HG02943 (cell line): ENCODE results near the gene C1orf115.
"Not testable (repeated sequence)": the region's sequence is repeated elsewhere in the genome, so short reads cannot be mapped to it uniquely, and the experiment has no call there.

Source experiments
- ATAC-seq: cut with Tn5 transposase; IDR thresholded peaks from one replicate; pipeline ENCODE4 v1.9.1; 2021; ENCODE audit warnings: mild to moderate bottlenecking, low read depth, moderate library complexity; ENCODE audit not compliant: unreplicated experiment

C1orf115 gene, protein sequence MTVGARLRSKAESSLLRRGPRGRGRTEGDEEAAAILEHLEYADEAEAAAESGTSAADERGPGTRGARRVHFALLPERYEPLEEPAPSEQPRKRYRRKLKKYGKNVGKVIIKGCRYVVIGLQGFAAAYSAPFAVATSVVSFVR

DNA sequence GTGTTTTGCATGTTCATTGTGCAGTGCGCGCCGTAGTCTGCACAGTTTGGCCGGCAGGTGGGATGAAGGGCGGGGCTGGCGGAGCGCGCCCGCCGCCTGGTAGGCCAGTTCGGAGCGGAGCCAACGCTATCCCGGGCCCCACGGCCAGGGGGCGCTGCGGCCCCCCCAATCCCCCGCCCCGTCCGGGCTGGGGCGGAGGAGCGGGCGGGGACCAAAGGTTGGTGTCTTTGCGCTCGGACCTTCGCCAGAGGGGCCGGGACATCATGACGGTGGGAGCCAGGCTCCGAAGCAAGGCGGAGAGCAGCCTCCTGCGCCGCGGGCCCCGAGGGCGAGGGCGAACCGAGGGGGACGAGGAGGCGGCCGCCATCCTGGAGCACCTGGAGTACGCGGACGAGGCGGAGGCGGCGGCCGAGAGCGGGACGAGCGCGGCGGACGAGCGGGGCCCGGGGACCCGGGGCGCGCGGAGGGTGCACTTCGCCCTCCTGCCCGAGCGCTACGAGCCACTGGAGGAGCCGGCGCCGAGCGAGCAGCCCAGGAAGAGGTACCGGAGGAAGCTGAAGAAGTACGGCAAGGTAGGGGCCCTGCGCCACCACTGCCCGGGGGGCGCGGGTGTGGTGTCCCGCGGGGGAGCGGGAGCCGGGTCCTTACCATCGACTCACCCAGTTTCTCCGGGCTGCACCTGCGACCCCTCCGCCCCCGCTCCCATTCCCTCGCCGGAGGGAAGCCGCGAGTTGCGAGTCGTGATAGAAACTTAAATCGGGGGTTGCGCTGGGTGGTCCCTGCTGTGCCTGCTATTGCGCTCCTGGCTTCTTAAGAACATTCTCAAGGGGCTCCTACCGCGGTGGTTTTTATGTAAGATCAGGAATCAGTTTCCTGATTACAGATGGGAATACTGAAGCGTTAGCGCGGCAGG is at the start of gene C1orf115:
C1orf115 (plus strand) TSS at position 224 of the 913 bp plus-strand sequence; CDS start at position 264, 40 bp downstream.
- ATAC-seq: peak; percentile 94

DNA sequence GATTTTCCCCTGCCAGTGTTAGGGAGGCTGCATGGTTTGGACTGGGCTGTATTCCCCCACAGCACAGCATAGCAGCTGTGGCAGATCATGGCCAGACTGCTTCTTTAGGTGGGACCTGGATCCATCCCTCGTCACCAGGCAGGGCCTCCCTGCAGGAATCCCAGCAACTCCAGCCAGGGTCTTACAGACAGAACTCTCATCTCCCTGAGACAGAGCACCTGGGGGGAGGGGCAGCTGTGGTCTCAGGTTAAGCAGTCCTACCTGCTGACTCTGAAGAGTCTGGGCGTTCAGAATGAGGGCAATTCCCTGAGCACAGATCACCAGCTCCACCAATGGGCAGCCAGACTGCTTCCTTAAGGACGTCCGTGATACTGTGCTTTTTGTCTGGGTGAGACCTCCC is 47.9 kb upstream of the C1orf115 start:
- no peak for ATAC-seq

DNA sequence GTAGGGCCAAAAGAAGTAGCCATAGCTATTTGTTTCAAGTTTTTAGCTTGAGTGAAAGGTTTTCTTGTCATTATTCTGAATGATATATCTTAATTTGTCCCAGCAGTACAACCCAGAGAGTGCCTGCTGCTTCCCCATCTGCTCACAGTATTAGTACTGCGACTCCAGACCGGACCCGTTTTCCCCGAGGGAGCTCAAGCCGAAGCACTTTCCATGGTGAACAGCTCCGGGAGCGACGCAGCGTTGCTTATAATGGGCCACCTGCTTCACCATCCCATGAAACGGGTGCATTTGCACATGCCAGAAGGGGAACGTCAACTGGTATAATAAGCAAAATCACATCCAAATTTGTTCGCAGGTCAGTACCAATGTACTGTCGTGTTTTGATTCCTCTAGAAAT is 37.2 kb upstream of the C1orf115 start:
- ATAC-seq: no peak

DNA sequence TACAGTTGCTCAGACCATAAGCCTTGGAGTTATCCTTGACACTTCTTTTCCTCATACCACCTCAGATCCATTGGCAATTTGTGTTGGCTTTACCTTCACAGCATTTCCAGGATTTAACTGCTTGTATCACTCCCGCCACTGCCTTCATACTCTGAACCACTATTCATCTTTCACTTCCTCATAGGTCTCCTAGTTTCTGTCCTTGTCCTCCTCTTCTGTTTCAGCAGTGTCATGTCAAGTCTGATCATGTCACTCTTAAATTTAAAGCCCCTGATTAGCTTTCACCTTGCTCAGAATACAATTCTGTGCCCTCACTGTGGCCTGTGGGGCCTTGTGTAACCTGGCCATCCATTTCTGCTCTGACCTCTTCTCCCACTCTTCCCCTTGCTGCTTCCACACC is 34.7 kb upstream of the C1orf115 start:
- ATAC-seq: peak; percentile 60

DNA sequence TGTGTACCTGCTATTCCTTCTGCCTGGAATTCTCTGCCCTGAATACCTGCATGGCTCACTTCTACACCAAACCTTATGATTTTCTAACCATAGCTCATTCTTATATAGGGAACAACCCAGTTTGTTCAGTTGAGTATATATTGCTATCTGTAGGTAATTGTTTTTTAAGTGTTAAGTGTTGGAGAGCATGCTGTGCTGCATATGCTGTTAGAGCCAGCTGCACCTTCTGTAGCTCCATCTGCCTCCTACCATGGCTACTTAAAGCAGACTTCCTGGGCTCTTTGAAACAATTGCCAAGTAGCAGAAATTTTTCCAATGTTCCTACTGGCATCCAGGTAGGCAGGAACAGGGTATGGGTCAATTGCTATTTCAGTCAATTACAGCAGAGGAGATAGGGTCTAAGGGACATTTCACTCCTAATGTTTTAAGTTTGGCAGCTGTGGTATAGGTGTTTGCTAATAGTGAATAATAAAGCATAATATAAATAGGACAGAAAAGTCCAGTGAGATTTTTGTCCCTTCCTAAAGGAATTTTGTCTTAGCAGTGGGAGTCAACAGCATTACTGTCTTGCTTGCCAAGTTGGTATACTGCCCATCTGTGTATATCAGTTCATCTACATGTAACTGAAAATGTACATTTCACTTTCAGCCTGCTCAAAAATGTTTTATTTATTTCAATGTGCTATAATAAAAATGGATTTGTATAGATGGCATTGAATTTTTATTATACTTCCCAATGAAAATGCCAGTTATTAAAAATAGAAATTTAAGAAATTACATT is 34.0 kb upstream of the C1orf115 start:
- ATAC-seq: peak; percentile 24

DNA sequence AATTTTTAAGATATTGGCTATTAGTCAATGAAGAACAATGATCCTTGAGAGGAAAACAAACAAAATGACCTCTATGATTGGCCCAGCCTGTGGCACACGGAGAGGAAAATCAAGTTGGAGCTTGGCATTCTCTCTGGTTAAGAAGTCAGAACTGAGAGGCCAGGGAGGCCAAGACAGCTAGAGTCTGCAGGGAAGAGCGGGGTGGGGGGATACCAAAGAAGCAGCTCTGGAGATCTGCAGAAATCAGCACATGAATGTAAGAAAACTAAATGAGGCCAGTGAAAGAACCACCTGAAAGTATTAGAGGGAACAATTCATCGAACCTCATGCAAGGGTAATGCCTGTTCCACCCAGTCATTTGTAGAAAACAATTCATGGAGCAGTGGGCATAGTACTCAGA is 23.8 kb upstream of the C1orf115 start:
- ATAC-seq: no peak

DNA sequence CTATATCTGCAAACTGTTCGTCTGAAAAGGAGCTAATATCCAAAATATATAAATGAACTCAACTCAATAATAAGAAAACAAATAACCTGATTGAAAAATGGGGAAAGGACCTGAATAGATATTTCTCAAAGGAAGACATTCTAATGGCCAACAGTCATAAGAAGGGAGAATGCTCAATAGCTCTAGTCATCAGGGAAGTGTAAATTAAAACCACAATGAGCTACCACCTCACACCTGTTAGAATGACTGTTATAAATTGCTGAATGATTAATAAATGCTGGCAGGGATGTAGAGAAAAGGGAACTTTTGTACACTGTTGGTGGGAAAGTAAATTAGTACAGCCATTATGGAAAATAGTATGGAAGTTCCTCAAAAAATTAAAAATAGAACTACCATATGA is 21.2 kb upstream of the C1orf115 start:
- ATAC-seq: no peak

DNA sequence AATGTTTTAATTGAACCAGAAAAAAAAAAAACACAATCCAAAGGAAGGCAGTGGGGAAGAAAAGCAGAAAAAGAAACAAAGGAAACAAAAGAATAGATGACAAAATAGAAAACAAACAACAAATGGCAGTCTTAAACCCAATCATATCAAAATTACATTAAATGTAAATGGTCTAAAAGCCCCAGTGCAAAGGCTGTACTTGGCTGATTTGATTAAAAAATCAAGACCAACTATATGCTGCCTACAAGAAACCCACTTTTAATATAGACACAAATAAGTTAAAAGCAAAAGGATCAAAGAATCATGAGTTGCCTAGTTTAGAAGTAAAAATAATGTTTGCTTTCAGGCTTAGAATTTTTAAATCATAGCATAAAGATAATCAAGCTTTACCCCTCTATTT is 19.8 kb upstream of the C1orf115 start:
- no peak for ATAC-seq

DNA sequence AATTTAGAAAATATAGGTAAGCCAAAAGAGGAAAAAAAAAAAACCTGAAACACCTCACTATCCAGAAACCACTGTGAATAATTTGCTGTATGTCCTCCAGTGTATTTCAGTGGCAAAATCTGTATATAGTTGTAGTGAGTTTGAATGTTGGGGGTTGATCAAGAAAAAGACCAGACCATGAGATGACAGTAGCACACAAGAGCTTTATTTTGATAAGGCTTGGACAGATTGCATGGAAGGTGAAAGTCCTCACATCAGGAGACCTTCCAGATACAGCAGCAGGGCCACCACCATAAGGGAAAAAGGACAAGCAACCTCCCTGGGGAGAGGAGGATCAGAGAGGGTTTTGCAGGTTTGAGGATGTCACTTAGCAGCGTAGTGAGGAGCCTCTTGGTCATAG is 16.2 kb upstream of the C1orf115 start:
- ATAC-seq: no peak

DNA sequence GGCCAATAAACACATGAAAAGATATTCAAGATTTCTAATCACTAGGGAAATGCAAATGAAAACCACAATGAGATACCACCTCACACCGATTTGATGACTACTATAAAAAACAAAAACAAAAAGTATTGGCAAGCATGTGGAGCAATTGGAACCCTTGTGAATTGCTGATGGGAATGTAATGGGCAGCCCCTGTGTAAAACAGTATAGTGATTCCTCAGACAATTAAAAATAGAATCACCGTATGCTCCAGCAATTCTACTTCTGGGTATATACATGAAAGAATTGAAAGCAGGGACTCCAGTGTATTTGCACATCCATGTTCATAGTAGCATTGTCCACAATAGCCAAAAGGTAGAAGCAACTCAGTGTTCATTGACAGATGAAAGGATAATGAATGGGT is 12.9 kb upstream of the C1orf115 start:
- ATAC-seq: no peak

DNA sequence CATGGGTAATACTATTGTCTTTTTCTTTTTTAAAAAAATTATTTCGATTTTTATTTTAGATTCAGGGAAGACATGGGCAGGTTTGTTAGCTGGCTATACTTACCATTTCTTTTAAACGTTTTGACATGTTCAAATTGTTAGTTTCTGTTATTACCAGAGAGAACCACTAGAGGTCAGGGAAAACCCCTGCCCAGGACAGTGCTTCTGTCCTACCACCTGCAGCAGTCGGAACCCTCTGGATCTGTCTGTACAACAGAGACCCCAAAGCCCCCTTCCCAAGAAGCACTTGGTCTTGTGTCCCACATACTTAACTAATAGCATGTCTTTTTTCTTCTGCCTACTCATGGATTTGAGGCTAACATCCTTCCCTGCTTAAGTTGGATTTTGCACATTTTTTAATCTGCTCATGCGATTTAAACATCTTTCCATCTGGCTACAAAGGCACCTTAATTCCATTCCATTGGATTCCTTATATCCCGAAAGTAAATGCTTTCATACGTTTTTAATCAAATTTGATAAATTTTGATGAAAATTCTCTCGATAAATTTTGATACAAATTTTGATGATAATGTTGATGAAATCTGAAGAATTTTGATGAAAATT is 10.0 kb upstream of the C1orf115 start:
- peak; percentile 82 for ATAC-seq

DNA sequence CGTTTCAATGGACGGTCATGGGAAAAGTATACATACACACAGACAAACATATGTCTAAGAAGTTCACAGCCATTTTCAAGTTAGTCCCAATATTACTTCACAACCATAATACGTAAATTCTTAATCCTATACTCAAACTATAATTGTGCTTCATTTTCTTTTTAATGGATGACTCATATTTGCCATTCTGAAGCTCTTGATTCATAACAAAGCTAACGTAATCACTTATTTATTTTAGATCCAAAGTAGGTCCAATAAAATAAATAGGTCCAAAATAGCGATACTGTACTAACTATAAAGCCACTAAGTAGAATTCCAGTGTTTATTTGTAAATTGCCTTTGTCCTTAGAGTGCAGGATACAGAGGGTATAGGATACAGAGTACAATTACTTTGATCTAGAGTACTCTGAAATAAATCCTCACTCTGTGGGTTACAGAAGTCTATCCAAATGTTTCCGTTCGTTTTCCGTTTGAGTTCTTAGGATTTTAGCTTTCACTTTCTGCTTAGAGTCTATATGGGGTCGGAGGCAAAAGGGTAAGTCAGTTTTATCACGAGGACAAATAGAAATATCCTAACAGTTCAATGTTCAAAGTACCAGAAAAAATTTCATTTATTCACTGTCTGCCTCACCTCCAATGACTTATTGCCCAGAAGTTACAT is 8.8 kb upstream of the C1orf115 start:
- ATAC-seq: no peak

DNA sequence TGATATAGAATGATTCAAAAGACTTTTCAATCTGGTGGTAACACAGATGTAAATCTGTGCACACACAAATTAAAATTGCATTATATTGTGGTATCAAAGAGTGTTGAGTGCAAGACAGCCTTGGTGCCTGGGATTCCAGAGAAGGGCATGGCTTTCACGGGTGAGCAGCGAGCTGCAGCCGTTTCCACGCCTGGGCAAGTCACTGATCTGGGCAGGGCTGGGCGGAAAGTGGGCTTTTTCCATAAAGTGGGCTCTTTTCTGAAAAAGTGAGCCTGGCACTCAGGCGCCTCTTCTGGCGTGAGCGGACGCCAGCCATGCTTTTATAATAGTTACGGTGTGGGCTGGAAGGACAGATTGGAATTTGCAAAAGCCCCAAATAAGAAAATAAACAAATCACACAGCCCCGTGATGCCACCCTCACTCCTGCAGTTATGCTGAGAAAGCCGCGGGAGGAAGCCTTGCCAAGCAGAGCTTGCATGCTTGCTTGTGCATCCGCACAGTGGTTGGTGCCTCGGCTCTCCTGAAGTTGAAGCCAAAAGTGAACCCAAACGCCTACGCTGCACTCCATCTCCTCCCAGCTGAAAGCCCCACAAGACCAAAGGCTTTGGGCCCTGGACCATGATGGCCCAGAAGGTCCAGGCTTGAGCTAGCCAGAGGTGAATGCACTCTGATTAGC is 7.1 kb upstream of the C1orf115 start:
- no peak for ATAC-seq

DNA sequence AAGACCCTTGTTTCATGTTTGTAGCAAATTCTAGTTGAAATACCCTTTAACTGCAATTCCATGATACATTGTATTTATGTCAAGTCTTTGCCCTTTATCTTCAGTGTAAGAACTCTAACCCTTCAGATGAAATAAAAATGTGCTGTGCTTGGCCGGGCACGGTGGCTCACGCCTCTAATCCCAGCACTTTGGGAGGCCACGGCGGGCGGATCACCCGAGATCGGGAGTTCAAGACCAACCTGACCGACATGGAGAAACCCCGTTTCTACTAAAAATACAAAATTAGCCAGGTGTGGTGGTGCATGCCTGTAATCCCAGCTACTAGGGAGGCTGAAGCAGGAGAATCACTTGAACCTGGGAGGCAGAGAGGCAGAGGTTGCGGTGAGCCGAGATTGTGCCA is 6.4 kb upstream of the C1orf115 start:
- ATAC-seq: not testable (repeated sequence)

DNA sequence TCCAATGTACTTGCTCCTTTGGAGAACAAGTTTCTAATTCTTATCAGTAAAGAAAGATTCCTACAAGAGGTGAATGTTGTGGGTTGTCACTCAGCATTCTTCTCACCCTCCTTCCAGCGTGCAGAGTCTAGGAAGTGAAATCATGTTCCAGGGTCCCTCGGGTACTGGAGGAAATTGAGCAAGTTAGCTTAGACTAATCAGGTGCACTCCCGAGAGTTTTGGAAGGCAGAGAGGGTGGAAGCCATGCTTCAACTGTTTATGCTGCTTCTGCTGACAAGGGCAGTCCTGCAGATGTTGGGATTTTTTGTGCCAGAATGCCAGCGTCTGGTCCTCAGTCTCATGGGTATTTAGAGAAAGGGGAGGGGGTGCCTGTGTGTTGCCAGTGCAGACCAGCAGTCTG is 5.3 kb upstream of the C1orf115 start:
- ATAC-seq: no peak

DNA sequence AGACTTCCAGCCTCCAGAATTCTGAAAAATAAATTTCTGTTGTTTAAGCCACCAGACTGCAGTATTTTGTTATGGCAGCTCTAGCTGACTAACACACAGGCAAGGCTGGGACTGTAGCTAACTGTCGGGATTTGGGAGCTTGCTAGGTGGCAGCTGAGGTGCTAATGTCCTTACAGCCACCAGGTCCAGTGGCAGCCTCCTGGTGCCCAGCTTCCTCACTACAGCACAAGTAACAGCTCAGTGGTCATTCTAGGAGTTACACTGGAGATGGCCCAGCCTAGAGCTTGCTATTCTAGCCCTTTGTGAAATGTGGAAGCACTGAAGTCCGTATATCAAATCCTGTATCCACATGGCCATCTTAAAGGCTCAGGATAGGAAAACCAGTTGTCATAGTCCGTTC is 4.3 kb upstream of the C1orf115 start:
- no peak for ATAC-seq

DNA sequence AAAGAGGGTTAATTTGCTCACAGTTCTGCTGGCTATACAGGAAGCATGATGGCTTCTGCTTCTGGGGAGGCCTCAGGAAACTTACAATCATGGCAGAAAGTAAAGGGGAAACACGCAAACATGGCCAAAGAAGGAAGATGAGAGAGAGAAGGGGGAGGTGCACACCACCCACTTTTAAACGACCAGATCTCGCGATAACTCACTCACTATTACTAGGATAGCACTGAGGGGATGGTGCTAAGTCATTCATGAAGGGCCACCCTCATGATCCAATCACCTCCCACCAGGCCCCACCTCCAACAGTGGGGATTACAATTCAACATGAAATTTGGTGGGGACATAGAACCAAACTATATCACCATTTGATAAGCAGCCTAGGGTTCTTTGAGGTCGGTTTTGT is 2.4 kb upstream of the C1orf115 start:
- no peak for ATAC-seq

DNA sequence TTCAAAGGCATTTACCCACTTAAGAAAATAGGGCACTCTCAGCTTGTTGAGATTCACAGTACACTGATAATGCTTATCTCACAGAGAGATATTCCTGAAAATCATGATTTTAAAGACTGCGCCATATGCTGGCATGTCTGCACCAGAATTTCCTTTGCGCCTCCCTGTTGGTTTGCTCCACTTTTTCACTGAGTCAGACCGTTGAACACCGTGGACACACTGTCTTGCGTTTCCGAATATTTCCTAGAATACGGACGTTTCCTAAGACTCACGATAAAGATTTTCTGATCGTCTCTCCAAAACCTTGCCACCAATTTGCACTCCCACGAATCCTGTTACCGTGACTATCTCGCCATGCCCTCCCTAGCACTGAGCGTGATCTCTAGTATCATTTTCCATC is 497 bp upstream of the C1orf115 start:
- ATAC-seq: no peak

DNA sequence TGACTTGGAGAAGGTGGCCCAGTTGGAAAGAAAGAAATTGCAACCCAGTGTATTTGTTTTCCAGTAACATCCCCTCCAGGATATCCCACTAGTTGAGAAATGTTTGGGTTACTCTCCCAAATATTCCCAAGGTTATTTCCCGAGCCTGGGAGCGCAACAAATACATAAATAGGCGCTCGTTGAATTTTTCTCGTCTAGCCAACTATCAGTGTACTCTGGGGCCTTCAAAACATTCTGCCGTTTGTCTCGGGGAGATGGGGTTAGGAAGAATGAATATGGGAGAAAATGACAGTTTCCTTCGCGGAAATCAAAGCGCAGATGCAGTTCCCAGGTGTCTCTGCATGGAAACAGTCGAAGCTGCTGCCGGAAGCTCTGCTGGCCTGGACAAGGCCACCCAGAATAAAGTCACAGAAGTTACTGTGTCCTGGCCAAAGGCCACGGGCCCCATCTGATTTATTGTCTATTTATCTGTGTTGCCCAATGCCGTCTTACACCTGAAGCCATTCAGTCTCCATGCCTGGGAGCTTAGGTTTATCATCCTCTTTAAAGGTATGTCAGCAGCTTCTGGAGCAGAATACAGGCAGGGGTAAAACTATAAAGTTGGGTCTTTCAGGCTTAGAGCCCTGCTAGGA is 1.0 kb downstream of the C1orf115 start:
- ATAC-seq: no peak
